Measurements from ENCODE around the gene PPP2R5B. TPM values are rescaled to one million over a fixed set of nuclear protein-coding genes. Genes with fewer than 3 reads are reported as not detected.

The PPP2R5B gene
- total and polyA plus RNA-seq, 9 of the 15 experiments (the other 6 are each of a cell fraction or from before 2014, with no cell fraction given) = 0.10 to 7.8 (median 3.3) TPM

- TF ChIP-seq NEUROD1 (IDR thresholded peaks at IDR 0.05; ENCODE audit: borderline replicate concordance, low read depth, low read length, partially characterized antibody) (peak; percentile 93), CREM (IDR thresholded peaks at IDR 0.05; ENCODE audit: low read depth) (peak; percentile 81), PML (IDR thresholded peaks at IDR 0.05; ENCODE audit: low read length) (peak; percentile 95), ZBTB33 (CRISPR knock-in tag; IDR thresholded peaks at IDR 0.05) (no peak; the same call in 1 of the 2 replicates), ARNT (IDR thresholded peaks at IDR 0.05) (peak; percentile 84 to 92; a peak in 3 of 4 replicates), ZMIZ1 (IDR thresholded peaks at IDR 0.05; ENCODE audit: low read depth in 2 of 2, low read length in 2 of 2) (peak in 1 of 2 experiments; percentile 90; a peak in 2 of 4 replicates), HDAC2 (IDR thresholded peaks at IDR 0.05) (peak; percentile 96; the same call in 1 of the 2 replicates), ZNF124 (CRISPR knock-in tag; IDR thresholded peaks at IDR 0.05) (no peak), ZNF395 (CRISPR knock-in tag; IDR thresholded peaks at IDR 0.05) (no peak; the same call in 1 of the 2 replicates), KLF16 (IDR thresholded peaks at IDR 0.05) (peak; percentile 97), ZBTB2 (IDR thresholded peaks at IDR 0.05) (peak; percentile 88), ZKSCAN1 (IDR thresholded peaks at IDR 0.05; ENCODE audit: low read depth, low read length) (peak; percentile 100), ZNF184 (CRISPR knock-in tag; IDR thresholded peaks at IDR 0.05) (no peak), POLR2AphosphoS5 (IDR thresholded peaks at IDR 0.05; ENCODE audit: control insufficient read depth, insufficient read depth, low read depth, low read length) (peak; percentile 98)
Measured at GRCh38 chr11:64888729-64889511, 35.6 kb upstream of the PPP2R5B start (continued).
